PC-9 (cell line): Measurements from ENCODE around the gene SLC44A4. TPM values are rescaled to one million over a fixed set of nuclear protein-coding genes. Genes with fewer than 3 reads are reported as not detected.
"Not testable (repeated sequence)": the region's sequence is repeated elsewhere in the genome, so short reads cannot be mapped to it uniquely, and the experiment has no call there.

Experiments used
- BruUV-seq: library from RNA; stranded (reverse); fragments of 400-500 nt; replicated peaks from 2 replicates; lab custom pipeline; 2021; lab: Mats Ljungman, UMichigan
- CTCF ChIA-PET: fragments of 300-600 bp; sonication (Branson Sonifier 250); formaldehyde crosslinking; loops from one replicate; lab custom pipeline; 2022; ENCODE audit warnings: antibody characterized with exemption; lab: Charles Lee
- POLR2A ChIA-PET: fragments of 300-600 bp; sonication (Branson Sonifier 250); formaldehyde crosslinking; loops from one replicate; lab custom pipeline; 2022; ENCODE audit warnings: antibody characterized with exemption; ENCODE audit not compliant: unreplicated experiment; lab: Charles Lee
- DNase-seq, 2 experiments: peaks; one replicate each; pipeline versions ENCODE4 v3.0.0 to v3.0.0-alpha.2; 2015 to 2022; ENCODE audit warnings: mixed read lengths in 1 of 2
- H2AFZ ChIP-seq: fragments of 200-600 bp; sonication (generic); 2 replicates; pipeline ENCODE4 v1.8.1; 2017; ENCODE audit warnings: antibody characterized with exemption
- H3F3A ChIP-seq: fragments of 200-600 bp; sonication (generic); 2 replicates; pipeline ENCODE4 v1.8.1; 2017; ENCODE audit warnings: antibody characterized with exemption, mild to moderate bottlenecking, low read depth; ENCODE audit not compliant: insufficient read depth
- H3K27ac ChIP-seq: fragments of 200-600 bp; sonication (generic); 2 replicates; pipeline ENCODE4 v1.6.1; 2016; ENCODE audit warnings: mixed run types
- H3K27me3 ChIP-seq: fragments of 200-600 bp; sonication (generic); 2 replicates; pipeline ENCODE4 v1.6.1; 2016; ENCODE audit warnings: low read depth, mixed run types; ENCODE audit not compliant: insufficient read depth
- H3K36me3 ChIP-seq: fragments of 200-600 bp; sonication (generic); 2 replicates; pipeline ENCODE4 v1.6.1; 2016; ENCODE audit warnings: low read depth, mixed run types
- H3K4me1 ChIP-seq: fragments of 200-600 bp; sonication (generic); replicated peaks from 2 replicates; pipeline ENCODE4 v1.6.1; 2016; ENCODE audit warnings: mixed run types; ENCODE audit not compliant: insufficient read depth
- H3K4me2 ChIP-seq: fragments of 200-600 bp; sonication (generic); 2 replicates; pipeline ENCODE4 v1.6.1; 2017; ENCODE audit warnings: mixed run types
- H3K4me3 ChIP-seq: fragments of 200-600 bp; sonication (generic); 2 replicates; pipeline ENCODE4 v1.6.1; 2016; ENCODE audit warnings: mixed run types
- H3K79me2 ChIP-seq: fragments of 200-600 bp; sonication (generic); 2 replicates; pipeline ENCODE4 v1.6.1; 2017; ENCODE audit warnings: low read depth, mixed run types
- H3K9me2 ChIP-seq: fragments of 200-600 bp; sonication (generic); 2 replicates; pipeline ENCODE4 v1.8.1; 2017; ENCODE audit warnings: mild to moderate bottlenecking; ENCODE audit not compliant: insufficient read depth
- H3K9me3 ChIP-seq: fragments of 200-600 bp; sonication (generic); 2 replicates; pipeline ENCODE4 v1.8.1; 2016; ENCODE audit warnings: low read depth; ENCODE audit not compliant: insufficient read depth
- H4K20me1 ChIP-seq: fragments of 200-600 bp; sonication (generic); 2 replicates; pipeline ENCODE4 v1.8.1; 2017; ENCODE audit not compliant: insufficient read depth
- EZH2 ChIP-seq: fragments of 200-600 bp; sonication (generic); IDR thresholded peaks from 2 replicates; pipeline ENCODE4 v1.8.0; 2017; ENCODE audit warnings: antibody characterized with exemption, low read depth
- intact Hi-C: fragments of 100-400 bp; cut with micrococcal nuclease; formaldehyde crosslinking; loops from one replicate; pipeline ENCODE4 v1.10.0; 2022; ENCODE audit not compliant: unreplicated experiment
- total RNA-seq: library from RNA; stranded (reverse); gene quantifications from 2 replicates; pipeline ENCODE4 v1.2.3, GENCODE V29; 2021
- TF ChIP-seq, protein P1 (sequence below): fragments of 200-600 bp; sonication (generic); conservative IDR thresholded peaks from 2 replicates; pipeline ENCODE4 v1.6.1; 2017; ENCODE audit warnings: mixed run types, antibody characterized with exemption, mild to moderate bottlenecking, moderate library complexity

Gene SLC44A4
- total RNA-seq, 1 experiment from 2014 or later: 44.4 TPM

DNA sequence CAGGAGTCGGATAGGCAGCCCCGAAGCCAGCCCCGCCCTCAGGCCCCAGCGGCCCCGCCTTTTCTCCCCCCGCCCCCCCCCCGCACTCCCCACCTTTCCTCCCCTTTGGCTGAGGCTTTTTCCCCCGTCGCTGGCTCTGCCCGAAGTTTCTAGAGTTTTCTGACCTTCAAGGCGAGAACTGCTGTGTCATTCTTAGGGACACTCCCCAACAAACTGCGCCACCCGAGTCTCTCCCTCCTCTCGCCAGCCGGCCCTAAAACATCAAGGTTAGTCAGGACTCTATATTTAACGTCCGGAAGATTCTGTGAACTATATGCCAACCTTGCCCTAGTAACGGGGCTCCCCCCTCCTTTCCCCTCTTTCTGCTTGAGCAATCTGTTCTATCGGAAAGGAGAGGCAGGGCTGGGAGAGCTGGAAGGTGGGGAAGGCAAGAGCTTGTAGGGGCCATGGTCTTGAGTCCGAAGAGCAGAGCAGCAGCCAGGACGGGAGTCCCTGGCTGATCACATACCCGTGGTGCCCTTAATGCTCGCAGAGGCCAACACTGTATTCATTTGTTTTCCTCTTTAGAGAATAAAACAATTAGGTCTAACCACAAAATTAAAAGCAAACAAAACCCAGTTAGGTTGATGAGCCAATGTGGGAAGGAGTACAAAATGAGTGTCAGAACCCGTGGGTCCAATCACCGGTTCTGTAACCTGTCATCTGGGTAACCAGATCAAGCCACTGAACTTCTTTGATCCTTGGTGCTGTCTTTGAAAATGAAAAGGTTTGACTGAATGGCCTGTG lies 56.6 kb downstream of the SLC44A4 start:
- BruUV-seq: TSS peak; percentile 66
- no peaks in the 10 kb centered on the region for H3K9me3 ChIP-seq
- H3K4me2 ChIP-seq: peak overlapping the region; percentile 98
- peak overlapping the region; percentile 81 for H3K4me3 ChIP-seq
- peaks cover 19% of the 10 kb centered on the region for H4K20me1 ChIP-seq
- peaks cover 96% of the 10 kb centered on the region for H3F3A ChIP-seq
- POLR2A ChIA-PET: interaction anchor here (0.6 to 0.7 kb wide), 3 partner anchors 8 to 1148 kb away, joined by 3 to 10 read pairs (median 8); partner anchors contain the start of gene NEU1
- no peaks in the 10 kb centered on the region for H3K36me3 ChIP-seq
- peaks cover 72% of the 10 kb centered on the region for H3K4me1 ChIP-seq
- TF ChIP-seq, protein P1, sequence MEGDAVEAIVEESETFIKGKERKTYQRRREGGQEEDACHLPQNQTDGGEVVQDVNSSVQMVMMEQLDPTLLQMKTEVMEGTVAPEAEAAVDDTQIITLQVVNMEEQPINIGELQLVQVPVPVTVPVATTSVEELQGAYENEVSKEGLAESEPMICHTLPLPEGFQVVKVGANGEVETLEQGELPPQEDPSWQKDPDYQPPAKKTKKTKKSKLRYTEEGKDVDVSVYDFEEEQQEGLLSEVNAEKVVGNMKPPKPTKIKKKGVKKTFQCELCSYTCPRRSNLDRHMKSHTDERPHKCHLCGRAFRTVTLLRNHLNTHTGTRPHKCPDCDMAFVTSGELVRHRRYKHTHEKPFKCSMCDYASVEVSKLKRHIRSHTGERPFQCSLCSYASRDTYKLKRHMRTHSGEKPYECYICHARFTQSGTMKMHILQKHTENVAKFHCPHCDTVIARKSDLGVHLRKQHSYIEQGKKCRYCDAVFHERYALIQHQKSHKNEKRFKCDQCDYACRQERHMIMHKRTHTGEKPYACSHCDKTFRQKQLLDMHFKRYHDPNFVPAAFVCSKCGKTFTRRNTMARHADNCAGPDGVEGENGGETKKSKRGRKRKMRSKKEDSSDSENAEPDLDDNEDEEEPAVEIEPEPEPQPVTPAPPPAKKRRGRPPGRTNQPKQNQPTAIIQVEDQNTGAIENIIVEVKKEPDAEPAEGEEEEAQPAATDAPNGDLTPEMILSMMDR: no peak
- TF ChIP-seq EZH2: no peak
- peak overlapping the region; percentile 98 for H3K27ac ChIP-seq
- peaks cover 69% of the 10 kb centered on the region for H3K79me2 ChIP-seq
- DNase-seq: peak; percentile 87 to 96
- no peaks in the 10 kb centered on the region for H3K27me3 ChIP-seq
- CTCF ChIA-PET: interaction anchor here (0.6 kb wide), 1 partner anchor 833 kb away, joined by 3 read pairs; no protein-coding TSS in a partner anchor
- H3K9me2 ChIP-seq: no peaks in the 10 kb centered on the region
- peak overlapping the region; percentile 39 for H2AFZ ChIP-seq
- intact Hi-C loops: loop anchor here (10.0 kb wide), 2 partner anchors 277 to 1153 kb away; partner anchors contain the start of genes ATP6V1G2, DDX39B and NFKBIL1

DNA sequence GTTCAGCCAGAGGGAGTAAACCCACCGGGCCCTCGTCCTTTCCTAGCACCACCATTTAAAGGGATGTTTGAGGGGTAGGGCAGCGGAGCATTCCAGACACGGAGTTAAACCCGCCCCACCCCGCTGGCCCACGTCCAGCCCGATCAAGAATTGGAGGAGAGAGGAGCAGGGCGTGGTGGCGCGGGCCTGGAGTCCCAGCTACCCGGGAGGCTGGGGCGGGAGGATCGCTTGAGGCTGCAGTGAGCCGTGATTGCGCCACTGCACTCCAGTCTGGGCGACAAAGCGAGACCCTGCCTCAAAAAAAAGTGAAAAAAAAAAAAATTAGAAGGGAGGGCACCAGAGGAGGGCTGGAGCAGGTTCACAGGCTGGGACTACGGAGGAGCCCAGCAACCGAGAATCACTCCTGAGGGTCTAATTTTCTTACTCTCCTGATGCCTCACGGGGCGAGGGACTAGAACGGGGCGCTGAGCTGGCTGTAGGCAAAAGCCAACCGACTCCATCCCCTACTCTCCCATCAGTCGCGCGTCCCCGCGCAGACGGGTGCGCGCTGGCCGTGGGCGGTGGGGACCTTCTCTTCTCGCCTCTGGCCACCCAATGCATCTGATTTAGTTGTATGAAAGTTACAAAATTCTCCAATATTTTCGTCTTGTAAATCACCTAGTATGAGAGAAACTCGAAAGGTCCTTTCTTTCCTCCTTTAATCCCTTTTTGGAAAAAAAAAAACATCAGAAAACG lies 57.3 kb downstream of the SLC44A4 start:
- intact Hi-C loops: loop anchor here (10.0 kb wide), 2 partner anchors 277 to 1153 kb away; partner anchors contain the start of genes ATP6V1G2, DDX39B and NFKBIL1
- H3K4me3 ChIP-seq: peak overlapping the region; percentile 81
- POLR2A ChIA-PET: interaction anchor here (0.5 to 0.6 kb wide), 2 partner anchors 517 to 1148 kb away, joined by 10 to 12 read pairs; no protein-coding TSS in a partner anchor
- TF ChIP-seq, protein P1: no peak
- no peak for TF ChIP-seq EZH2
- no peaks in the 10 kb centered on the region for H3K9me2 ChIP-seq
- H4K20me1 ChIP-seq: peaks cover 19% of the 10 kb centered on the region
- DNase-seq: peak; percentile 55 to 85
- peaks cover 89% of the 10 kb centered on the region for H3F3A ChIP-seq
- peak overlapping the region; percentile 78; the same call in 1 of the 2 replicates for H2AFZ ChIP-seq
- peak overlapping the region; percentile 98 for H3K27ac ChIP-seq
- H3K4me1 ChIP-seq: peaks cover 69% of the 10 kb centered on the region
- TSS peak; percentile 60 for BruUV-seq
- H3K4me2 ChIP-seq: peak overlapping the region; percentile 98
- no peaks in the 10 kb centered on the region for H3K9me3 ChIP-seq
- H3K79me2 ChIP-seq: peaks cover 69% of the 10 kb centered on the region
- no peaks in the 10 kb centered on the region for H3K36me3 ChIP-seq
- no peaks in the 10 kb centered on the region for H3K27me3 ChIP-seq
- CTCF ChIA-PET: no interaction called here

DNA sequence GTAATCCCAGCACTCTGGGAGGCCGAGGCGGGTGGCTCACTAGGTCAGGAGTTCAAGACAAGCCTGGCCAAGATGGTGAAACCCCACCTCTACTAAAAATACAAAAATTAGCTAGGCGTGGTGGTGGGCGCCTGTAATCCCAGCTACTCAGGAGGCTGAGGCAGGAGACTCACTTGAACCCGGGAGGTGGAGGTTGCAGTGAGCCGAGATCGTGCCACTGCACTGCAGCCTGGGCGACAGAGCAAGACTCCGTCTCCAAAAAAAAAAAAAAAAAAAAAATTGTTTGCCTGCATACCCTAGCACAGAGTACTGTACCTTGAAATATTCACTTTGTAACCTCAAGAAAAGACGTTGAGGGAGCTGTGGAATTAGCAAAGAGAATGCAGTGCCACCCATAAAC lies 58.4 kb downstream of the SLC44A4 start:
- DNase-seq, H3K9me2 ChIP-seq, H3K9me3 ChIP-seq, BruUV-seq, H3K27me3 ChIP-seq, H3K36me3 ChIP-seq, H2AFZ ChIP-seq, POLR2A ChIA-PET: not testable (repeated sequence)
- H3K4me1 ChIP-seq: peaks cover 59% of the 10 kb centered on the region
- peak overlapping the region; percentile 98 for H3K4me2 ChIP-seq
- H4K20me1 ChIP-seq: peaks cover 19% of the 10 kb centered on the region
- intact Hi-C loops: loop anchor here (10.0 kb wide), 2 partner anchors 276 to 1154 kb away; partner anchors contain the start of genes ATP6V1G2, DDX39B and NFKBIL1
- H3K27ac ChIP-seq: peak overlapping the region; percentile 98
- H3F3A ChIP-seq: peaks cover 79% of the 10 kb centered on the region
- peaks cover 72% of the 10 kb centered on the region for H3K79me2 ChIP-seq
- H3K4me3 ChIP-seq: peak overlapping the region; percentile 81; the same call in 1 of the 2 replicates
- CTCF ChIA-PET: interaction anchor here (0.7 kb wide), 1 partner anchor 42 kb away, joined by 4 read pairs; the partner anchor contains the start of gene NEU1
